Stimulated activated CD8-positive, alpha-beta memory T cell treated with anti-CD3 and anti-CD28 coated beads, Interleukin-7, amount 100 ng/mL, for 4 hours (primary cell): ENCODE results near the gene SLC2A4.

Experiments used
- DNase-seq, 2 donors: peaks; one replicate each; pipeline ENCODE4 v3.0.0-alpha.2; 2020; ENCODE audit warnings: low read depth in 2 of 2

Gene SLC2A4

GRCh38 chr17:7306911-7307685 is 25.6 kb downstream of the SLC2A4 start, which contains the start of gene EIF5A:
Gene EIF5A (plus strand): TSS chr17:7307628. CDS start chr17:7309636, 2,008 bp downstream.
- peak; percentile 100 for DNase-seq

- peak; percentile 17 to 41 for DNase-seq
Measured at GRCh38 chr17:7307686-7308624, 26.4 kb downstream of the SLC2A4 start.

GRCh38 chr17:7308625-7309433 is 27.3 kb downstream of the SLC2A4 start:
- DNase-seq: peak; percentile 86 to 90

- no peak for DNase-seq
Measured at GRCh38 chr17:7309628-7310027, 28.1 kb downstream of the SLC2A4 start.

GRCh38 chr17:7311110-7311705 is 29.7 kb downstream of the SLC2A4 start:
- no peak for DNase-seq

GRCh38 chr17:7312432-7313087 is 31.0 kb downstream of the SLC2A4 start:
- DNase-seq: no peak

- DNase-seq: no peak
Measured at GRCh38 chr17:7313088-7313889, 31.8 kb downstream of the SLC2A4 start.

- no peak for DNase-seq
Measured at GRCh38 chr17:7313890-7314718, 32.6 kb downstream of the SLC2A4 start.

GRCh38 chr17:7314719-7315569 is 33.4 kb downstream of the SLC2A4 start, which contains the start of gene GPS2:
Gene GPS2 (minus strand): TSS chr17:7315360. CDS start chr17:7315052, 308 bp downstream.
- DNase-seq: peak; percentile 84 to 89

- DNase-seq: no peak
Measured at GRCh38 chr17:7315570-7316235, 34.2 kb downstream of the SLC2A4 start.

- no peak for DNase-seq
Measured at GRCh38 chr17:7317161-7317803, 35.8 kb downstream of the SLC2A4 start.

- DNase-seq: no peak
Measured at GRCh38 chr17:7318121-7318860, 36.8 kb downstream of the SLC2A4 start.

- DNase-seq: no peak
Measured at GRCh38 chr17:7321466-7321865, 39.9 kb downstream of the SLC2A4 start.

- no peak for DNase-seq
Measured at GRCh38 chr17:7322520-7323194, 41.1 kb downstream of the SLC2A4 start.

- DNase-seq: peak; percentile 16 to 50
Measured at GRCh38 chr17:7323731-7324437, 42.4 kb downstream of the SLC2A4 start.
